Measurements from ENCODE around the gene PF4V1. TPM values are rescaled to one million over a fixed set of nuclear protein-coding genes. Genes with fewer than 3 reads are reported as not detected.

PF4V1 gene
- polyA plus RNA-seq, 4 donors = 1.2 to 1.4 TPM; not detected in 2

- DNase-seq (ENCODE audit: low read depth in 4 of 4, low spot score in 3 of 4) = no peak
These were observed 8.3 kb upstream of the PF4V1 start for GRCh38 chr4:73844806-73845205.

- DNase-seq (ENCODE audit: low read depth in 4 of 4, low spot score in 3 of 4) = no peak
These were observed 5.4 kb upstream of the PF4V1 start for GRCh38 chr4:73847526-73848182.

GRCh38 chr4:73848183-73848777 lies 4.8 kb upstream of the PF4V1 start:
- DNase-seq (ENCODE audit: low read depth in 4 of 4, low spot score in 3 of 4) = no peak

DNA sequence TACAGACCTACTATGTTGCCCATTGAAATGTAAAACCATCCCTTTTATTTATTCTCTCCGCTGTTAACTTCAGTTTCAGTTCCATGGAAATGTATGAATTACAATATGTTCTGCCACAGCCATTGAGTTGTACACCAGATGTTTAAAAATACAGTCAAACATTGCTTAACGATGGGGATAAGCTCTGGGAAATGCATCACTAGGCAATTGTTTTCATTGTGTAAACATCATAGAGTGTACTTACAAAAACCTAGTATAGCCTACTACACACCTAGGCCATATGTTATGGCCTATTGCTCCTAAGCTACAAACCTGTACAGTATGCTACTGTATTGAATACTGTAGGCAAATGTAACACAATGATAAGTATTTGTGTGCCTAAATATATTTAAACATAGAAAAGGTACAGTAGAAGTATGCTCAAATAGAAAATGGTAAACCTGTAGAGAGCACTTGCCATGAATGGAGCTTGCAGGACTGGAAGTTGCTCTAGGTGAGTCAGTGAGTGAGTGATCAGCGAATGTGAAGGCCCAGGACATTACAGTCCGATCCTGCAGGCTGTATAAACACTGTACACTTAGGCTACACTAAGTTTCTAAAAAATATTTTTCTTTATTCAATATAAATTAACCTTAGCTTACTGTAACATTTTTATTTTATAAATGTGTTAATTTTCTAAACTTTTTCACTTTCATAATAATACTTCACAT lies 2.7 kb upstream of the PF4V1 start:
- DNase-seq (ENCODE audit: low read depth in 4 of 4, low spot score in 3 of 4) = no peak

DNA sequence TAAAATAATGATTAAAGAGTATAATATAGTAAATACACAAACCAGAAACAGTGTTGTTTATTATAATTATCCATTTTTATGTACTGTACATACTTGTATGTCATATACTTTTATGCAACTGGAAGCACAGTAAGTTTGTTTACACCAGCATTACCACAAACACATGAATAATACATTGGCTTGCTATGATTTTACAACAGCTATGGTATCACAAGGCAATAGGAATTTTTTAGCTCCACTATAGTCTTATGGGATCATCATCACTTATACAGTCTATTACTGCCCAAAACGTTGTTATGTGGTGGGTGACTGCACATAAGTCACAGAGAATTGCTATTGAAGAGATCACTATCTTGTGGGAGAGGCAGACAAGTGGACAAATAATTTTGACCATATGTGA lies 1.8 kb upstream of the PF4V1 start:
- no peak for DNase-seq (ENCODE audit: low read depth in 4 of 4, low spot score in 3 of 4)

- no peak for DNase-seq (ENCODE audit: low read depth in 4 of 4, low spot score in 3 of 4)
These were observed 325 bp upstream of the PF4V1 start for GRCh38 chr4:73852771-73853170.

- no peak for DNase-seq (ENCODE audit: low read depth in 4 of 4, low spot score in 3 of 4)
These were observed 800 bp downstream of the PF4V1 start for GRCh38 chr4:73853718-73854473.

DNA sequence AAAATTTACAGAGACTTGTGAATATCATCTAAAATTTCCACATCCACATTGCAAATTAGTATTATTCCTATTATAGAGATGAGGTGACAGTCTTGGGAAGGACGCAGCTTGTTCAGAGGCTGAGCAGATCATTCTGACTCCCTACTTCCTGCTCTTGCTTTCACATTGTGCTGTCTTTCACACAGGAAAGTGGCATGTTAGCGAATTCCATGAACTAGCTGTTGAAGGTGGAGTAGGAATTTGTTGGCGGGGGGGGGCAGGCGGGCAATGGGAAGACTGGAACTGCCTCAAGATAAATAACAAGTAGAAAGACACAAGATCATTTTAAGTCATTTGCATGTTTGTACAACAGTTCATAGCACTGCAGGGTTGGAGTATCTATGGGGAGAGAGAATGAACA lies 2.3 kb downstream of the PF4V1 start:
- DNase-seq (ENCODE audit: low read depth in 4 of 4, low spot score in 3 of 4) = no peak

- DNase-seq (ENCODE audit: low read depth in 4 of 4, low spot score in 3 of 4) = no peak
These were observed 3.4 kb downstream of the PF4V1 start for GRCh38 chr4:73856518-73856917.

DNA sequence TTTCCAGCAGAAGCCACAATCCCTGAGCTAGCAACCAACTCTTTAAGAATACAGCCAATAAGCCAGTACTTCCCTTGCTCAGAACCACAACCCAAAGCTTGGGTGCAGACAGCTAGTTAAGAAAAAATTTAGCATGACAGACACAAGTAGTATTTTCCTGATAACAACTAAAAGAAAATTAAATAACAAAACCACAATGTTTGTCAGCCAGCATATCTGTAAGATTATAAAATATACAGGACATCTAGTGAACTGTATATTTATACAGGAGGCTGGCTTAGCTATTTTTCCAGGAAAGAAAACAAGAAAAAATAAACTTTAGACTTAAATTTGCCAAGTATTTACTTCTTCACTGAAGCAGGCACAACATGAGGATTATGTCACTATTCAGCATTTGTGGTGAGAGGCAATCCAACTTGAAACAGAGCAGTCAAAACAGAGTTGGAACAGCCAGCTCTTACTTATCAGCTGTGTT lies 6.6 kb downstream of the PF4V1 start:
- no peak for DNase-seq (ENCODE audit: low read depth in 4 of 4, low spot score in 3 of 4)

DNA sequence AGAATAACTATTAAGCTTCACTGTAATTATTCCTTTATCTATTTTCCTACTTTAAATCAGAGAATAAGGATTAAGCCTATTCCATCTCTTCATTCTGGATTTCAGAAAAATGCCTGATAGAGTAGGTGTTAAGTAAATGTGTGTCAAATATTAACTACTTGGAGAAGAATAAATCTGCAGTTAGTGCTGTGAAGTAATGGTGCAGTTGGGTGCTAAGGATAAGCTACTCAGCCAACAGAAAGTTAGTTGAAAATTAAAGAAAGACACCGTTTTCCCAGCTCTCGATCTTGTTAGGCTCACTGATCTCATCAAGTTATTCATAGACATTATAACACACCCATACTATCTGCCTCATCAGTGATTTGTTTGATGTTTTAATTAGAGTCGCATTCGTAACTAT lies 7.1 kb downstream of the PF4V1 start:
- DNase-seq (ENCODE audit: low read depth in 4 of 4, low spot score in 3 of 4) = no peak

DNA sequence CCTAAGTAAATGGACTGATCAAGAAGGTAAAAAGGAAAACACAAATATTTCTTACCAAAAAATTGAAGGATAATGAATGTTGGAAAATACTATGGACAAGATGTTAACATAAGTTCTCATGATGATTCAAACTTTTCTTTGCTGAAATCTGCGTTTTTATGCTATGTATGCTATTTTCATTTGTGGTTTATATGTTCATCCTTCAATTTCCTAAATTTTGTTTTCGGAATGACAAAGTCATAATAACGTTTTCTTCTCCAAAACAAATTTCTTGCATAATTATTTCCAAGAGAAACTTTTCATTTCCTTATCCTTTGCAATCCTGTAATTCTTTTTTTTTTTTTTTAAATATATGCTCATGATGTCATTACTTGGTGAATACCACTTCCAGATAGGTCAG lies 7.8 kb downstream of the PF4V1 start:
- no peak for DNase-seq (ENCODE audit: low read depth in 4 of 4, low spot score in 3 of 4)

DNA sequence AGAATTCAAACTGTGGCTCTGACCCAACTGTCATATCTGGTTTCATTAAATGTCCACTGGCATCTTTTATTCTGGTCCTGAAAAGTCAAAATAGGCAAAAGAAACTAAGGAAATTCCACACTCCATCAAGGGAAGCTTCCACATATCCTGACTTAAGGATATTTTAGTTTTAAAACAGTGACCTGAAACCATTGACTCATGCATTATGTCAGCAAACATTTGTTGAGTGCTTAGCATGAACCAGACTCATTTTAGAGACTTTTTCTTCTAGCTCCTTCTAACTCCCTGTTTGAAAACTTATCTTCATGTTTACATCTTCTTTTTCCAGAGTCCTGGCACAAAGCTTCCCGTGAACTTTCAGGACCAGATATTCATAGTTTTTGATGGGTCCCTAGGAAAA lies 9.2 kb downstream of the PF4V1 start:
- no peak for DNase-seq (ENCODE audit: low read depth in 4 of 4, low spot score in 3 of 4)

DNA sequence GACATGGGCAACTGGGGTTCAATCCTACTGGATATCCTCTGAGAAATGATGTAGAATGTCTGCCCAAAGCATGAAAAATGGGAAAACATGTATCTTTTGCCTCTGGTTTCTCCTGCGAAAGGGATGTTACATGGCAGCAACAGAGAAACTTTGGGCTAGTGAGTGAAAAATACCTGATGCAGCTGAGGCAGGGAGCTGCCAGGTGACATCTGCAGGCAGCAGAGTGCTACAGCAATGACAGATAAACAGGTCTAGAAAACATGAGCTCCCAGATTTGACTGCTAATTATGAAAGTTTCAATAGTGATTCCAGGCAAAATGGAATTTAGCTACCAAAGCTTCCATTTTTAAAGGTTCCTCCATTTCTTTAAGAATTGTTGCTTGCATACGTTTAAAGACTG lies 11.3 kb downstream of the PF4V1 start:
- no peak for DNase-seq (ENCODE audit: low read depth in 4 of 4, low spot score in 3 of 4)

DNA sequence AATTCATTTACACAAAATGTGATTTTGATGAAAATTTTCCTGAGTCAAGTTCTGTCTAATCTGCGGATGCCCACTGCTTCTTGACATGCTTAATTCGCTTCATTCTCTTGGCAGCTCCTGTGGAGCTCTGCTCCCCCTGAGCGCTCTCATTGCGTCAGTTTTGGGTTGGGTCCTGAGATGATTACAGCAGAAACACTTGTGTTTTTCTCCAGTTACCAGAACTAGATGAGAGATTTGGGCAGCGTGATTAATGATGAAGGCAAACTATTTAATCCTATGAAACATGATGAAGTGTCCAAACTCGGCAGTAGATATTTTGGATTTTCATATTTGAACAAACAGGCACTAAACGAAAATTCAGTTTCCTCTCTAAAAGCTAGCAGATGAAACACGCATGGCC lies 11.9 kb downstream of the PF4V1 start:
- DNase-seq (ENCODE audit: low read depth in 4 of 4, low spot score in 3 of 4) = no peak

DNA sequence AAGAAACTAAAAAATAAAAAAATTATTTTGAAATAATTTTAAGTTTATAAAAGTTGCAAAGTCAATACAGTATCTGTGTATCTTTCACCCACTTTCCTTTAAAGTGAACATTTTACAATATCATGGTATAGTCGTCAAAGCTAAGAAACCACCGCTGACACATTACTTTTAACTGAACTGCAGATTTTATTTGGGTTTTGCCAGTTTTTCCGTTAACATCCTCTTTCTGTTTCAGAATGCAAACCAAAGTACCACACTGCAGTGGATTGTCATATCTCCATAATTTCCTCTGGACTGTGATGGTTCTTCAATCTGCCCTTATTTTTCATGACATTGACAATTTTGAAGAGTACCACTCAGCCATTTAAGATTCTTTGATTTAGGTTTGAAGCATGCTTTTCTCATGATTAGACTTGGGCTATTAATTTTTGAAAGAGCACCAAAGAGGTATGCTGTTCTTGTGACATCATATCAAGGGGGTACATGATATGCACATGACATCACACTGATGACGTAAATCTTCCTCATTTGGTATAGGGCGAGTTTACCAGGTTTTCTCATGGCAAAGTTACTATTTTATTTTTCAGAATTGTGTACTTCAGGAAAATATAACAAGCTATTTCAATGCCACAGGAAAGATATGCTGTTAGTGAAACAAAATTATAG lies 12.5 kb downstream of the PF4V1 start:
- DNase-seq (ENCODE audit: low read depth in 4 of 4, low spot score in 3 of 4) = no peak

- no peak for DNase-seq (ENCODE audit: low read depth in 4 of 4, low spot score in 3 of 4)
These were observed 13.2 kb downstream of the PF4V1 start for GRCh38 chr4:73866246-73866645.

DNA sequence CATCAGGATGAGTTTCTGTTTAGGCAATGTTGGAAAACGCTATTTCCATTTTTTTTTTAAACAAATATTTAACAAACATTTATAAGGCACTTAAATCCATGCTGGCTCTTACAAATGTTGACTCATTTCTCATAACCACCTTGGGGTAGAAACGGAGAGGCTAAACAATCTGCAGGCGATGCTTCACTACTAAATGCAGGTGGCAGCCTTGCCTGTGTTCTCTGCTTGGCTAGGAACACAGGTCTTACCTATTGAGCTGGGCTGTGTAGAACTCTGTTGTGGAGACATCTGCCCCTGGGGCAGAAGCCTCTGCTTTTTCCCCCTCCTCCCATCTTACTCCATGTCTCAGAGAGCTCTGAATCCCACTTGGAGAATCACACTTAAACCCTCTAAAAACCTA lies 14.7 kb downstream of the PF4V1 start:
- no peak for DNase-seq (ENCODE audit: low read depth in 4 of 4, low spot score in 3 of 4)

DNA sequence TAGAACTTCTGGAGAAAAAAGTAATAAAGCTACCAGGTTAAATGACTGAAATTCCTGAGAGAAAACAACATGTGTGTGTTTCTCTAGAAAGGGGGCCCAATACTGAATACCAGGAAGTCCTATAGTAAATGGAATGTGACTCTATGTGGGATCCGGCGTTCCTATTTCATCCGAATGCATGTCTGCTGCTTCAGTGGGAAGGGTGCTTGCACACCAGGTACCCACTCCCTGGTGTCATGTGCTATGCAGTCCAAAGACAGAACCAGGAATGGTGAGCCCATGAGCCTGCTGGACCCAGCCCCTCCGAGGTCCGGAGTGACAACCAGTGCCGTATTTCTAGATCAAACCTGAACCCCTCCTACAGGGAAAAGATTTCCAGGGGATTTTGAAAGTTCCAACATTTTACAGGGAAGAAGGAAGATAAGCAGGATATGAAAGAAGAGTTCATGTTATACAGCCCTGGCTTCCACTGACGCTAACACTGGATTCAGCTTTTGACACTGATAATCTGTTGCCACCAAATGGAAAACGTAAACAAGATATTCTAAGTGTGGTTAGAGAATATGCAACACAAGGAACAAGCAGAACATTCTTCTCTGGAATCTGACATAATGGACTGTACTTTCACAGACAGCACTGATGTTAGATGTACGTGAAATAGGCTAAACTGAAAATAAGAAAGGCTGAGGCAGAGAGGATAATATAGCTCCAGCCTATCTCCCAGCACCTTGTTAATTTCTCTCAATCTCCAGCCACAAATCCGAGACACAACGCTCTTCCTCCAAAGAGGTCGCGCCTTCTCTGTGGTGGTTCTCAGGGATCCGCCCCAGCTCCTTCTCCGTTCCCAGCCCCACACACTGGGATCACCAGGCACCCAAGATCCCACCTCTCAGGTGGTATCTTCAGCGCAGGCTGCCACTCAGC lies 15.4 kb downstream of the PF4V1 start:
- DNase-seq (ENCODE audit: low read depth in 4 of 4, low spot score in 3 of 4) = no peak
